OCI-LY7 (cell line): ENCODE results near the gene DPH7. TPM values are rescaled to one million over a fixed set of nuclear protein-coding genes. Genes with fewer than 3 reads are reported as not detected.

Source experiments
- BruUV-seq: library from RNA; stranded (reverse); fragments of 400-500 nt; replicated peaks from 2 replicates; lab custom pipeline; 2021; lab: Mats Ljungman, UMichigan
- CTCF ChIA-PET: fragments of 300-600 bp; sonication (Branson Sonifier 250); formaldehyde crosslinking; loops from one replicate; lab custom pipeline; 2022; ENCODE audit warnings: antibody characterized with exemption; ENCODE audit not compliant: unreplicated experiment; lab: Charles Lee
- POLR2A ChIA-PET: fragments of 300-600 bp; sonication (Branson Sonifier 250); formaldehyde crosslinking; loops from one replicate; lab custom pipeline; 2022; ENCODE audit warnings: antibody characterized with exemption; lab: Charles Lee
- DNase-seq: peaks from one replicate; pipeline ENCODE4 v3.0.0-alpha.2; 2015; ENCODE audit warnings: low spot score
- H2AFZ ChIP-seq: fragments of 200-600 bp; sonication (generic), shearing (Covaris generic); 2 replicates; pipeline ENCODE4 v1.6.1; 2014; ENCODE audit warnings: mild to moderate bottlenecking, antibody characterized with exemption, low read length, moderate library complexity
- H3K27ac ChIP-seq: fragments of 200-600 bp; sonication (generic); 2 replicates; pipeline ENCODE4 v1.5.1; 2014; ENCODE audit warnings: mixed run types, low read depth, mild to moderate bottlenecking, moderate library complexity, low read length, inconsistent platforms; ENCODE audit not compliant: poor library complexity, severe bottlenecking
- H3K36me3 ChIP-seq: fragments of 200-600 bp; sonication (generic); 2 replicates; pipeline ENCODE4 v1.6.1; 2014; ENCODE audit warnings: mild to moderate bottlenecking, antibody characterized with exemption, low read length, moderate library complexity, mixed read lengths; ENCODE audit not compliant: insufficient read depth
- H3K4me1 ChIP-seq: fragments of 200-600 bp; sonication (generic); 2 replicates; pipeline ENCODE4 v1.5.1; 2014; ENCODE audit warnings: mild to moderate bottlenecking, low read length; ENCODE audit not compliant: insufficient read depth, poor library complexity, severe bottlenecking
- H3K4me2 ChIP-seq: fragments of 200-600 bp; sonication (generic); 2 replicates; pipeline ENCODE4 v1.6.1; 2014; ENCODE audit warnings: mild to moderate bottlenecking, low read length
- H3K4me3 ChIP-seq: fragments of 200-600 bp; sonication (generic); 2 replicates; pipeline ENCODE4 v1.5.1; 2014; ENCODE audit warnings: mild to moderate bottlenecking, low read depth, low read length; ENCODE audit not compliant: poor library complexity, severe bottlenecking
- H3K79me2 ChIP-seq: fragments of 200-600 bp; sonication (generic); 2 replicates; pipeline ENCODE4 v1.6.1; 2016; ENCODE audit warnings: low read depth, mild to moderate bottlenecking, low read length, moderate library complexity, mixed read lengths; ENCODE audit not compliant: insufficient read depth
- H3K9me2 ChIP-seq: fragments of 200-600 bp; sonication (generic); 2 replicates; pipeline ENCODE4 v1.6.1; 2016; ENCODE audit warnings: mild to moderate bottlenecking, low read length, mixed read lengths; ENCODE audit not compliant: insufficient read depth
- H3K9me3 ChIP-seq: fragments of 200-600 bp; sonication (generic); 2 replicates; pipeline ENCODE4 v1.6.1; 2014; ENCODE audit warnings: mild to moderate bottlenecking, mixed run types, low read length, mixed read lengths
- H4K20me1 ChIP-seq: fragments of 200-600 bp; sonication (generic); 2 replicates; pipeline ENCODE4 v1.6.1; 2014; ENCODE audit warnings: mild to moderate bottlenecking, antibody characterized with exemption, low read length, moderate library complexity, mixed read lengths; ENCODE audit not compliant: insufficient read depth
- EZH2phosphoT487 ChIP-seq: fragments of 200-600 bp; sonication (generic); IDR thresholded peaks from 2 replicates; pipeline ENCODE4 v1.6.1; 2018; ENCODE audit warnings: low read depth, borderline replicate concordance, mild to moderate bottlenecking, mixed run types, antibody characterized with exemption, low read length, moderate library complexity, mixed read lengths
- intact Hi-C: fragments of 100-400 bp; cut with micrococcal nuclease; formaldehyde crosslinking; loops from one replicate; pipeline ENCODE4 v1.10.0; 2022; ENCODE audit not compliant: unreplicated experiment
- total RNA-seq, 2 experiments: library from RNA; depleted of rRNA in 1 of 2; stranded (reverse); fragments of >200 nt in 1 of 2; shearing (Covaris generic) in 1 of 2; gene quantifications; 2 replicates each; pipeline ENCODE4 v1.2.3, GENCODE V29; 2014 to 2022
- TF ChIP-seq, protein P1 (sequence below): fragments of 200-600 bp; sonication (generic); conservative IDR thresholded peaks from 2 replicates; pipeline ENCODE4 v1.5.1; 2014; ENCODE audit warnings: mild to moderate bottlenecking, antibody characterized with exemption, low read length, moderate library complexity, mixed read lengths

Gene DPH7
- total RNA-seq, 2 experiments from 2014 or later = 72.9 to 95.6 TPM

DNA sequence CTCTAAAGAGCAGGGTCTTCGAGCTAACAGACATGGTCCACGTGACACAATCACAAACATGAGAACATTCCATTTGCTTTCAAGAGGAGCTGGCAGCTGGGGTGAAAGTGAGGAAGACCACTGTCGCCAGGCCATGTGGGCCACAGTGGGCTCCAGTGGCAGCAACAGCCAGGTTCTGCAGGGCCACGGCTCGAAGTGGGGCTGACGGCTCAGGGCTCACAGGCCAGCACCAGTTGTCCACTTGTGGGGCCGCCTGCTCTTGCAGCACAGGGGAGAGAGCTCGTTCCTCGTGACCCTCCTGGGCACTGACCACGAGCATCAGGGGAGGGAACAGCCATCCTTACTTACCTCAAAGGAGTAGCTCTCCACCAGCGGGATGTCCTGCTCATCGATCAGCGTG is 9.6 kb upstream of the DPH7 start:
- H3K79me2 ChIP-seq = peaks cover 15% of the 10 kb centered on the region; the same call in 1 of the 2 replicates
- H3K9me2 ChIP-seq = no peaks in the 10 kb centered on the region
- H3K36me3 ChIP-seq = peaks cover 61% of the 10 kb centered on the region
- peak overlapping the region; percentile 93 for H3K4me2 ChIP-seq
- DNase-seq = no peak
- H3K9me3 ChIP-seq = no peaks in the 10 kb centered on the region
- intact Hi-C loops = no loop called here
- no TSS peak for BruUV-seq
- POLR2A ChIA-PET = no interaction called here
- H4K20me1 ChIP-seq = peaks cover 8% of the 10 kb centered on the region
- H3K4me1 ChIP-seq = peaks cover 13% of the 10 kb centered on the region
- TF ChIP-seq, protein P1, sequence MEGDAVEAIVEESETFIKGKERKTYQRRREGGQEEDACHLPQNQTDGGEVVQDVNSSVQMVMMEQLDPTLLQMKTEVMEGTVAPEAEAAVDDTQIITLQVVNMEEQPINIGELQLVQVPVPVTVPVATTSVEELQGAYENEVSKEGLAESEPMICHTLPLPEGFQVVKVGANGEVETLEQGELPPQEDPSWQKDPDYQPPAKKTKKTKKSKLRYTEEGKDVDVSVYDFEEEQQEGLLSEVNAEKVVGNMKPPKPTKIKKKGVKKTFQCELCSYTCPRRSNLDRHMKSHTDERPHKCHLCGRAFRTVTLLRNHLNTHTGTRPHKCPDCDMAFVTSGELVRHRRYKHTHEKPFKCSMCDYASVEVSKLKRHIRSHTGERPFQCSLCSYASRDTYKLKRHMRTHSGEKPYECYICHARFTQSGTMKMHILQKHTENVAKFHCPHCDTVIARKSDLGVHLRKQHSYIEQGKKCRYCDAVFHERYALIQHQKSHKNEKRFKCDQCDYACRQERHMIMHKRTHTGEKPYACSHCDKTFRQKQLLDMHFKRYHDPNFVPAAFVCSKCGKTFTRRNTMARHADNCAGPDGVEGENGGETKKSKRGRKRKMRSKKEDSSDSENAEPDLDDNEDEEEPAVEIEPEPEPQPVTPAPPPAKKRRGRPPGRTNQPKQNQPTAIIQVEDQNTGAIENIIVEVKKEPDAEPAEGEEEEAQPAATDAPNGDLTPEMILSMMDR = no peak
- TF ChIP-seq EZH2phosphoT487 = no peak
- no peak overlapping the region for H3K4me3 ChIP-seq
- no peak overlapping the region for H2AFZ ChIP-seq
- CTCF ChIA-PET = interaction anchor here (0.7 kb wide), 1 partner anchor 17 kb away, joined by 3 read pairs; the partner anchor contains the start of gene ARRDC1
- H3K27ac ChIP-seq = no peak overlapping the region

DNA sequence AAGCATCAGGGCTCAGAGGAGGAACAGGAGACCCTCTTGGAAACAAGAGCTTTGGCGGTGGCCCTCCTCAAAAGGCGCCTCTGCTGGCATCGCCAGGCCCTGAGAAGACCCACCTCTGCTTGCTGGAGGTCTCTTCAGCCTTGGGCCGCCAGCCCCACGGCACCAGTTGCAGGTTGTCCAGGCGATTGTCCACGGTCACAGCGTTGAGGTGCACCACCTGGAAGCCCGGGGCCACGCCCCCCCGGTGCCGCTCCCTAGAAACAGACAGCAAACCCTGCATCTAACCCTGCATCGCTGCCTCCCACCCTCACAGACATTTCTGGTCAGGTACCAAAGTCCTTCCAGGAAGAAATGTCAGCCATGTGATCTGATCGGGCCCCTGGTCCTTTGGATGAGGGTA is 8.1 kb upstream of the DPH7 start:
- H3K9me2 ChIP-seq = no peaks in the 10 kb centered on the region
- no peak overlapping the region for H3K27ac ChIP-seq
- no TSS peak for BruUV-seq
- DNase-seq = no peak
- TF ChIP-seq, protein P1 = no peak
- TF ChIP-seq EZH2phosphoT487 = no peak
- H3K9me3 ChIP-seq = no peaks in the 10 kb centered on the region
- POLR2A ChIA-PET = interaction anchor here (0.6 kb wide), 1 partner anchor 37 kb away, joined by 4 read pairs; no protein-coding TSS in a partner anchor
- H3K79me2 ChIP-seq = peaks cover 15% of the 10 kb centered on the region; the same call in 1 of the 2 replicates
- H3K4me3 ChIP-seq = no peak overlapping the region
- peaks cover 8% of the 10 kb centered on the region for H4K20me1 ChIP-seq
- H3K4me2 ChIP-seq = no peak overlapping the region
- H3K4me1 ChIP-seq = peaks cover 13% of the 10 kb centered on the region
- intact Hi-C loops = no loop called here
- peaks cover 76% of the 10 kb centered on the region for H3K36me3 ChIP-seq
- no peak overlapping the region for H2AFZ ChIP-seq
- CTCF ChIA-PET = no interaction called here

DNA sequence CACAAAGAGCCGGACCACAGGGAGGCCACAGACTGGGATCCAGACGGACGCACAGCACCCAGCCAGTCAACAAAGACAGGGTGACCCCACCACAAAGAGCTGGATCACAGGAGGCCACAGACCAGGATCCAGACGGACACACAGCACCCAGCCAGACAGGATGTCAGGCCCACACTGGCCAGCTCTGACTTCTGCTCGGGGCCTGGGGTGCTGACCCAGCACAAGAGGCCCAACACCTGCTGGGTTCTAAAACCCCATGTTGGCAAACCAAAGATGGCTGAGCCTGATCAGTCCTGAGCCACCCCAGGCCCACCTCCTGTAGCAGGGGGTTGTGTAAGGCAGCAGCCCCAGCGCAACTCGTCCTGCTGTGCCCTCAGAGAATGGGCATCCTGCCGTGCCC is 5.2 kb upstream of the DPH7 start:
- H4K20me1 ChIP-seq = peaks cover 4% of the 10 kb centered on the region
- H3K36me3 ChIP-seq = peaks cover 88% of the 10 kb centered on the region
- no TSS peak for BruUV-seq
- no peak overlapping the region for H3K4me3 ChIP-seq
- intact Hi-C loops = no loop called here
- H3K9me3 ChIP-seq = no peaks in the 10 kb centered on the region
- no peaks in the 10 kb centered on the region for H3K9me2 ChIP-seq
- no peak for DNase-seq
- H2AFZ ChIP-seq = no peak overlapping the region
- no peak overlapping the region for H3K27ac ChIP-seq
- TF ChIP-seq, protein P1 = no peak
- TF ChIP-seq EZH2phosphoT487 = no peak
- ChIA-PET POLR2A (interaction anchor here (0.8 kb wide), 1 partner anchor 21 kb away, joined by 3 read pairs; no protein-coding TSS in a partner anchor), CTCF (interaction anchor here (0.6 kb wide), 1 partner anchor 8 kb away, joined by 3 read pairs; no protein-coding TSS in a partner anchor)
- peaks cover 11% of the 10 kb centered on the region for H3K4me1 ChIP-seq
- H3K79me2 ChIP-seq = peaks cover 7% of the 10 kb centered on the region; the same call in 1 of the 2 replicates
- no peak overlapping the region for H3K4me2 ChIP-seq
